Ovary (tissue), 9 donors: ENCODE data around the gene POGZ. TPM values are rescaled to one million over a fixed set of nuclear protein-coding genes. Genes with fewer than 3 reads are reported as not detected.

ENCODE experiments used
- DNase-seq, 5 donors: peaks; one replicate each; pipeline ENCODE4 v3.0.0-alpha.2; 2019 to 2020
- H3K27ac ChIP-seq, 2 donors: fragments of 200-600 bp; one replicate each; pipeline versions ENCODE4 v1.5.1 to v1.8.0; 2019 to 2022
- H3K27me3 ChIP-seq: fragments of 200-600 bp; one replicate; pipeline ENCODE4 v1.8.0; 2022
- H3K36me3 ChIP-seq: fragments of 200-600 bp; sonication (generic); one replicate; pipeline ENCODE4 v1.5.1; 2019
- H3K4me1 ChIP-seq: one replicate; pipeline ENCODE4 v1.8.1; 2013; ENCODE audit warnings: mild to moderate bottlenecking, moderate library complexity; ENCODE audit not compliant: insufficient read depth
- H3K4me3 ChIP-seq: fragments of 200-600 bp; sonication (generic); one replicate; pipeline ENCODE4 v1.5.1; 2017
- H3K9me3 ChIP-seq, 2 donors: fragments of 200-600 bp in 1 of 2; sonication (generic) in 1 of 2; one replicate each; pipeline versions ENCODE4 v1.5.1 to v1.8.1; 2013 to 2019; ENCODE audit warnings: mild to moderate bottlenecking in 1 of 2, moderate library complexity in 1 of 2
- CTCF ChIP-seq, 3 donors: fragments of 450-650 bp in 2 of 3; fragments of 200-600 bp in 1 of 3; IDR thresholded peaks; one replicate each; pipeline versions ENCODE4 v1.5.1 to v1.8.0; 2016 to 2022; ENCODE audit warnings: antibody characterized with exemption in 3 of 3, mild to moderate bottlenecking in 1 of 3
- EP300 ChIP-seq: sonication (generic); formaldehyde crosslinking; IDR thresholded peaks from one replicate; pipeline ENCODE4 v1.6.1; 2017; ENCODE audit warnings: antibody characterized with exemption
- POLR2A ChIP-seq: fragments of 450-650 bp; IDR thresholded peaks from one replicate; pipeline ENCODE4 v1.6.1; 2017; ENCODE audit warnings: antibody characterized with exemption, mild to moderate bottlenecking, moderate library complexity
- WGBS, 3 donors: extraction: QIAGEN DNeasy Blood & Tissue Kit in 1 of 3; methylation state at CpG; one replicate each; pipeline versions ENCODE4 v1.1.5 to v1.1.7; 2013 to 2017; 5-methylcytosine and 5-hydroxymethylcytosine counted together
- intact Hi-C, 4 donors: fragments of 100-400 bp; cut with DNase I; formaldehyde crosslinking; loops; one replicate each; pipeline versions ENCODE4 v1.11.0 to v1.15.1; 2022 to 2023
- polyA plus RNA-seq, 2 donors: library from polyadenylated mRNA; stranded (reverse); fragments of 200-250 nt in 1 of 2; fragments of 350-450 nt in 1 of 2; fragmentation: Illumina TruSeq in 1 of 2; extraction: RNeasy Lipid Tissue Mini Kit (QIAGEN cat#74804) in 1 of 2; gene quantifications; one replicate each; pipeline ENCODE4 v1.2.3, GENCODE V29; 2013 to 2014
- total RNA-seq, 7 donors: library from RNA; depleted of rRNA in 2 of 7; stranded (reverse); fragments of >200 nt in 2 of 7; fragmentation: NEBNext Ultra II Directional in 3 of 7; extraction: Animal tissue kit (Norgen Biotek cat#: 25700) in 3 of 7; gene quantifications; one replicate each; pipeline versions ENCODE4 v1.1.0 to v1.2.4, GENCODE V29; 2016 to 2023
- donor health status: DM: no; HTN: no; CAD: no; lungs with moderate emphysema.
- donor health status: DM: no; HTN: no; CAD: no.
- donor health status: Bipolar disorder and iron deficiency.
- donor health status: DM: yes; HTN: yes; CAD: no.
- donor health status: DM: no; HTN: no; CAD: no.
- donor health status: DM: yes; HTN: yes; CAD: no.

The POGZ gene
- total and polyA plus RNA-seq, 9 donors, result 34.6 to 151 (median 104) TPM

DNA sequence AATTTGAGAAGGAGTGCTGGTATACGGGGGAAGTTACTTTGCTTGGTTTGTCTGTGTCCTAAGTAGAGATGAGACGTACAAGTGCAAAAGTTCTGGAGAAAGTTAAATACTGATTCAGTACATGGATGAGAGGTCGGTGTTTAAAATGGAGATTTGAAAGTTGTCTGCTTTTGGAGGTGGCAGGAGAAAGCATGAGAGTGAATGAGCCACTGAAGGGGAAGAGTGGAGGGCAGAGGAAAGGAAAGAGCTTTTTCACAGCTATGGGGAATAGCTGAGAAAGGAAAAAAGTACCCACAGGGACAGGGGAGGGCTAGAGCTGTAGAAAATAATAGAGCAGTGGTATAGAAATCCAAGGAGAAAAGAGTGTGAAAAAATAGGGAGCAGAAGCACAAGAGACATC, 33.7 kb upstream of the POGZ start:
- Histone ChIP-seq H3K4me1 (no peaks in the 10 kb centered on the region), H3K36me3 (no peaks in the 10 kb centered on the region), H3K27me3 (no peaks in the 10 kb centered on the region), H3K27ac (no peak overlapping the region), H3K9me3 (no peaks in the 10 kb centered on the region), H3K4me3 (no peak overlapping the region)
- no peak for DNase-seq
- TF ChIP-seq POLR2A, result no peak
- no peak for TF ChIP-seq CTCF (IDR thresholded peaks at IDR 0.05)
- TF ChIP-seq EP300, result no peak
- intact Hi-C loops, result no loop called here
- 90 to 91% (median 91%) methylated on average over 3 of the region's 3 CpGs for WGBS, 3 donors

DNA sequence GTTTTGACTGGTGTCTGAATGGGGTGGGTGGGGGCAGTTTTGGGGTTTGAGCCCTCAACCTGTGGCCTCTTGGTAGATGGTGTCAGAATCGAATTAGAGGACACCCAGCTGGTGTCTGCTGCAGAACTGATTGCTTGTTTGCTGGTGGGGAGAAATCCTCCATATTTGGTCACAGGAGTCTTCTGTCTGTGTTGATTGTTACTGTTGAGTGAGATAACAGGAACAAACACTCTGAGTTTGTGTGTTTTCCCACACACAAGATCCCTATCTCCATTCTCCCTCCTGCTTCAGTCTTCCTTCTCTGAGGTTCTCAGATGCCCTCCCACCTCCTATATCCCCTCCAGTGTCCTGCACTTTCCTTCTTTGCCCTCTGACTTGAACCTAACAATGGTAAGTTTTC, 32.8 kb upstream of the POGZ start:
- TF ChIP-seq CTCF (IDR thresholded peaks at IDR 0.05), result no peak
- TF ChIP-seq POLR2A, result no peak
- TF ChIP-seq EP300, result no peak
- intact Hi-C loops, result no loop called here
- DNase-seq, result no peak
- Histone ChIP-seq H3K4me1 (no peaks in the 10 kb centered on the region), H3K9me3 (no peaks in the 10 kb centered on the region), H3K27ac (no peak overlapping the region), H3K4me3 (no peak overlapping the region), H3K27me3 (no peaks in the 10 kb centered on the region), H3K36me3 (no peaks in the 10 kb centered on the region)
- WGBS, 3 donors, result 85 to 91% (median 91%) methylated on average over 1 of the region's 1 CpG

GRCh38 chr1:151491641-151492040, 32.3 kb upstream of the POGZ start:
- intact Hi-C loops, result no loop called here
- Histone ChIP-seq H3K9me3 (no peaks in the 10 kb centered on the region), H3K4me1 (no peaks in the 10 kb centered on the region), H3K4me3 (no peak overlapping the region), H3K27me3 (no peaks in the 10 kb centered on the region), H3K36me3 (no peaks in the 10 kb centered on the region), H3K27ac (no peak overlapping the region)
- TF ChIP-seq POLR2A (no peak), EP300 (no peak), CTCF (IDR thresholded peaks at IDR 0.05) (no peak)
- 89 to 93% (median 91%) methylated on average over 5 of the region's 5 CpGs for WGBS, 3 donors
- no peak for DNase-seq

DNA sequence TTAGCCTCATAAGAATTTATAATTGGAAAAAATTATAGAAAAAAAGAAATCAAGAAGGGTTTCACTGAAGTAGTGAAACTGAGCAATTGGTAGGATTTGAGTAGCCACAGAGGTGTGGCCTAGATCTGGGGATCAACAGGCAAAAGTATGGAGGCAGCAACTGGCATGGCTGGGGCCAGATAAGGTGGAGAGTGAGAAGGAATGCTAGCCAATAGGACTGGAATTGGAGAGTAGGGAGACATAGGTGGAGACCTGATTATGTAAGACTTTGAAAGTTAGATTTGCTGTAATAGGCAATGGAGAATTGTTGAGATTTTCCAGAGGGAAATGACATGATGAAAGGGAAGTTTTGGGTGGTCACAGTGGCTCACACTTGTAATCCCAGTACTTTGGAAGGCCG, 27.3 kb upstream of the POGZ start:
- H3K9me3 ChIP-seq, result no peaks in the 10 kb centered on the region
- WGBS, 3 donors, result 17 to 55% (median 26%) methylated on average over 1 of the region's 1 CpG
- H3K4me1 ChIP-seq, result no peaks in the 10 kb centered on the region
- no peaks in the 10 kb centered on the region for H3K27me3 ChIP-seq
- H3K27ac ChIP-seq, result no peak overlapping the region
- intact Hi-C loops, result no loop called here
- DNase-seq, result no peak
- H3K4me3 ChIP-seq, result no peak overlapping the region
- no peak for TF ChIP-seq POLR2A
- TF ChIP-seq CTCF (IDR thresholded peaks at IDR 0.05), result no peak
- no peak for TF ChIP-seq EP300
- H3K36me3 ChIP-seq, result no peaks in the 10 kb centered on the region
